DOHH2 (cell line): ENCODE data around the gene NTNG1.

Experiments used
- H3F3A ChIP-seq: fragments of 200-600 bp; sonication (generic), shearing (Covaris generic); 2 replicates; pipeline ENCODE4 v1.6.0; 2016; ENCODE audit warnings: antibody characterized with exemption, mild to moderate bottlenecking; ENCODE audit not compliant: control insufficient read depth, insufficient read depth
- H3K27ac ChIP-seq: fragments of 200-600 bp; sonication (generic); 2 replicates; pipeline ENCODE4 v1.5.1; 2014; ENCODE audit warnings: low read depth, mild to moderate bottlenecking, low read length, moderate library complexity
- H3K27me3 ChIP-seq: fragments of 200-600 bp; sonication (generic); 2 replicates; pipeline ENCODE4 v1.6.1; 2014; ENCODE audit warnings: mild to moderate bottlenecking, low read length, mixed read lengths; ENCODE audit not compliant: control insufficient read depth
- H3K36me3 ChIP-seq: fragments of 200-600 bp; sonication (generic); 2 replicates; pipeline ENCODE4 v1.6.1; 2014; ENCODE audit warnings: mild to moderate bottlenecking, low read length, moderate library complexity, mixed read lengths; ENCODE audit not compliant: control insufficient read depth
- H3K4me1 ChIP-seq: fragments of 200-600 bp; sonication (generic); 2 replicates; pipeline ENCODE4 v1.6.1; 2014; ENCODE audit warnings: mild to moderate bottlenecking, low read length, mixed read lengths; ENCODE audit not compliant: control insufficient read depth
- H3K4me2 ChIP-seq: fragments of 200-600 bp; sonication (generic); 2 replicates; pipeline ENCODE4 v1.6.0; 2014; ENCODE audit warnings: mild to moderate bottlenecking, low read length, moderate library complexity
- H3K4me3 ChIP-seq: fragments of 200-600 bp; sonication (generic); 2 replicates; pipeline ENCODE4 v1.5.1; 2014; ENCODE audit warnings: mild to moderate bottlenecking, low read length, mixed read lengths
- H3K79me2 ChIP-seq: fragments of 200-600 bp; sonication (generic); 2 replicates; pipeline ENCODE4 v1.6.1; 2014; ENCODE audit warnings: mild to moderate bottlenecking, low read length, mixed read lengths; ENCODE audit not compliant: control insufficient read depth
- H3K9me2 ChIP-seq: fragments of 200-600 bp; sonication (generic); replicated peaks from 2 replicates; pipeline ENCODE4 v1.6.1; 2014; ENCODE audit warnings: mild to moderate bottlenecking, low read length, mixed read lengths; ENCODE audit not compliant: control insufficient read depth
- H3K9me3 ChIP-seq: fragments of 200-600 bp; sonication (generic); 2 replicates; pipeline ENCODE4 v1.6.1; 2014; ENCODE audit warnings: antibody characterized with exemption, low read length, mixed read lengths; ENCODE audit not compliant: control insufficient read depth, insufficient read depth
- H4K20me1 ChIP-seq: fragments of 200-600 bp; sonication (generic); 2 replicates; pipeline ENCODE4 v1.6.0; 2014; ENCODE audit warnings: low read depth, mild to moderate bottlenecking, antibody characterized with exemption, low read length, moderate library complexity; ENCODE audit not compliant: control insufficient read depth, insufficient read depth
- CTCF ChIP-seq: fragments of 200-600 bp; sonication (generic); IDR thresholded peaks from one replicate; pipeline ENCODE4 v1.5.1; 2014; ENCODE audit warnings: antibody characterized with exemption, mild to moderate bottlenecking, low read depth, low read length; ENCODE audit not compliant: poor library complexity, severe bottlenecking
- EZH2phosphoT487 ChIP-seq: fragments of 200-600 bp; sonication (generic); IDR thresholded peaks from 2 replicates; pipeline ENCODE4 v1.6.1; 2017; ENCODE audit warnings: borderline replicate concordance, mild to moderate bottlenecking, antibody characterized with exemption, low read length, moderate library complexity, mixed read lengths

Gene NTNG1

DNA sequence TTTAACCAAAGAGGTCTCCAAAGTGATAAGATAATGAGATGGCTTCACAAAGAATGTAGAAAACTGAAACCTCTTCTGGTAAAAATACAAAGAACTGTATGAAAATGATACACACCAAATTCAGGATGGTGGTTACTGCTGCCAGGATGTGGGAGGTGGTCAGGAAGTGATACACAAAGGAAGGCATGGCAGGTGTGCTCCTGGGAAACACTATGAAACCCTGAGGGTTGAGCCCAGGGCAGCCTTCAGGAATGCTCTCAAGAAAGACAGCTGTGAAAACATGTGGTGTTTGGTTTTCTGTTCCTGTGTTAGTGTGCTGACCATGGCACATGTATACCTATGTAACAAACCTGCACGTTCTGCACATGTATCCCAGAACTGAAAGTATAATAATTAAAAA lies 109.3 kb downstream of the NTNG1 start:
- no peaks in the 10 kb centered on the region for H3K36me3 ChIP-seq
- H3F3A ChIP-seq, result peaks cover 5% of the 10 kb centered on the region
- TF ChIP-seq EZH2phosphoT487 (no peak), CTCF (no peak)
- no peak overlapping the region for H3K4me3 ChIP-seq
- H3K4me2 ChIP-seq, result peak overlapping the region; percentile 34
- H4K20me1 ChIP-seq, result no peaks in the 10 kb centered on the region
- H3K9me2 ChIP-seq, result no peaks in the 10 kb centered on the region
- H3K27me3 ChIP-seq, result no peaks in the 10 kb centered on the region
- H3K27ac ChIP-seq, result no peak overlapping the region
- peaks cover 66% of the 10 kb centered on the region for H3K4me1 ChIP-seq
- 0 out of 2 replicates have a peak, but pooled peaks cover 1% of the 10 kb centered on the region for H3K79me2 ChIP-seq
- no peaks in the 10 kb centered on the region for H3K9me3 ChIP-seq

DNA sequence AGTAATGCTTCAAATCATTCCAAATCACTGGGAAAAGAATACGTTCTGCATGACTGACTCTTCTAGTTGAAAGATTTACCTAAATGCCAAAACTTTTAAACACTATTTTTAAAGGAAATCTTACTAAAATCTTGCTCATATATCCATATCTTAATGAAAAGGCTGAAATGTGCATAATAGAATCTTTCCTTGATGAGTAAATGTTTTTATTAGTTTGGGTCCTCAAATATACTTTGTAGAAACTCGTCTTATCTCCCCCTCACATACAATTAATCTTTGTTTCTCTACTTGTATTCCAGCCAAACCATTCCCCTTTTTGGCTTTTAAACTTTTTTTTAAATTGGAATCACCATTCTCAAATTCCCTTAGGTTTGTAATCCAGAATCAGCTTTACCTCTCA lies 110.2 kb downstream of the NTNG1 start:
- Histone ChIP-seq H3K27ac (no peak overlapping the region), H3K4me2 (0 out of 2 replicates have a peak overlapping the region, but pooled peaks have one; percentile 20), H3K4me1 (peaks cover 60% of the 10 kb centered on the region), H3K36me3 (no peaks in the 10 kb centered on the region), H3K79me2 (no peaks in the 10 kb centered on the region), H3K9me2 (no peaks in the 10 kb centered on the region), H3K27me3 (no peaks in the 10 kb centered on the region), H3F3A (peaks cover 5% of the 10 kb centered on the region), H4K20me1 (no peaks in the 10 kb centered on the region), H3K9me3 (no peaks in the 10 kb centered on the region), H3K4me3 (no peak overlapping the region)
- no peak for TF ChIP-seq EZH2phosphoT487
- no peak for TF ChIP-seq CTCF

GRCh38 chr1:107251839-107252238 lies 111.0 kb downstream of the NTNG1 start:
- Histone ChIP-seq H3K36me3 (no peaks in the 10 kb centered on the region), H3K9me3 (no peaks in the 10 kb centered on the region)
- TF ChIP-seq CTCF (no peak), EZH2phosphoT487 (no peak)

More at GRCh38 chr1:107251839-107252238, 111.0 kb downstream of the NTNG1 start:
- H3K27ac ChIP-seq, result peak overlapping the region; percentile 19
- no peaks in the 10 kb centered on the region for H4K20me1 ChIP-seq
- H3K27me3 ChIP-seq, result no peaks in the 10 kb centered on the region
- H3K79me2 ChIP-seq, result no peaks in the 10 kb centered on the region
- peaks cover under 1% of the 10 kb centered on the region; the same call in 1 of the 2 replicates for H3F3A ChIP-seq
- no peak overlapping the region for H3K4me3 ChIP-seq
- peaks cover 61% of the 10 kb centered on the region for H3K4me1 ChIP-seq
- H3K9me2 ChIP-seq, result no peaks in the 10 kb centered on the region
- peak overlapping the region; percentile 20 for H3K4me2 ChIP-seq
